Stimulated activated naive B cell treated with anti-CD40 and anti-IgM and Interleukin-4, amounts not matched to agents 10 μg/mL and 1 μg/mL and 100 μg/mL, for 72 hours (primary cell): ENCODE measurements around the gene OR2A42.
"Not testable (repeated sequence)": the region's sequence is repeated elsewhere in the genome, so short reads cannot be mapped to it uniquely, and the experiment has no call there.

Source experiments
- ATAC-seq, 2 donors: fragments of 150-1000 bp; cut with Tn5 transposase; replicated peaks; 2 replicates each; pipeline ENCODE4 v1.10.0; 2021; ENCODE audit warnings: moderate library complexity in 1 of 2
- DNase-seq: peaks from one replicate; pipeline ENCODE4 v3.0.0; 2021
- H3K27ac Mint-ChIP-seq: one replicate; pipeline ENCODE4 v1.8.0; 2022; ENCODE audit warnings: mild to moderate bottlenecking, mixed read lengths
- H3K27me3 Mint-ChIP-seq, 2 donors: one replicate each; pipeline ENCODE4 v1.8.0; 2022; ENCODE audit warnings: mixed read lengths in 2 of 2
- H3K36me3 Mint-ChIP-seq, 2 donors: one replicate each; pipeline ENCODE4 v1.8.0; 2022; ENCODE audit warnings: mixed read lengths in 2 of 2, mild to moderate bottlenecking in 1 of 2
- H3K4me1 Mint-ChIP-seq, 2 donors: one replicate each; pipeline ENCODE4 v1.8.0; 2022; ENCODE audit warnings: mixed read lengths in 2 of 2, mild to moderate bottlenecking in 1 of 2
- H3K4me3 Mint-ChIP-seq, 2 donors: one replicate each; pipeline ENCODE4 v1.8.0; 2022; ENCODE audit warnings: mild to moderate bottlenecking in 2 of 2, mixed read lengths in 2 of 2, moderate library complexity in 1 of 2
- H3K9me3 Mint-ChIP-seq, 2 donors: one replicate each; pipeline ENCODE4 v1.8.0; 2022; ENCODE audit warnings: mixed read lengths in 2 of 2, mild to moderate bottlenecking in 1 of 2

The OR2A42 gene

DNA sequence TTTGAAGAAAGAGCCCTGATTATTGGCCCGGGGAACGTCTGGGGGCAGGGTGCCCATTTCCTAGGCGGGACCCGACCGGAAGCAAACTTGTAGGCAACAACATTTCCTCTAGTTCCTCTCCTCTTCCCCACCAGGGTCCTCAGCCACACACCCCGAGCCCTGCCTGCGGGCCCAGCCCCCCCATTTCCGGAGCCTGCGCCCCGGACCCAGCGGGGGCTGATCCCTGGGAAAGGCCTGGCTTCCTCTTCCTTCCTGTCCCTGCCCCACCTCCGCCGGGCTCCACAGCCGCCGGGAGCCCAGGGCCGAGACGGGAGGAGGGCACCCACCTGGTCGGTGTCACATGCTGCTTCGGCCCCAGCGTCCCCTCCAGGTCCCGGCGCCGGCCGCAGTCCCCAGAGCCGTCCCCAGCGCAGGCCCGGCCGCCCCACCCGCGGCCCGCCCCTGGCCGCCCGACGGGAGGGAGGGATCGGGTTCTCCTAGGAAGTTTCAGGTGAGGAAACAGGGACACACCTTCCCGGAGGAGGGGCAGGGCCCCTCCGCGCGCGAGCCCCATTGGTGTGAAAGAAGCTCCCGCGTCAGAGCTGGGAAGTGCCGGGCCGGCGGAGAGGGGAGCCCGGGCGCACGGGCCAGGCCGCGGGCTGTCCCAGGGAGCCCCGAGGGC lies 44.1 kb downstream of the OR2A42 start, which contains the start of gene ARHGEF35:
Gene ARHGEF35 (minus strand): TSS at position 622 of the 661 bp plus-strand sequence. CDS start 7,450 bp downstream, outside the sequence.
- Mint-ChIP-seq H3K4me1 (peaks cover 4 to 13% of the 10 kb centered on the region in 2 donors), H3K4me3 (peak within 1 kb of the TSS; percentile 53 to 72)
- not testable (repeated sequence) for H3K9me3 Mint-ChIP-seq, H3K36me3 Mint-ChIP-seq, DNase-seq, H3K27me3 Mint-ChIP-seq, H3K27ac Mint-ChIP-seq
- peak; percentile 81 to 84 for ATAC-seq

DNA sequence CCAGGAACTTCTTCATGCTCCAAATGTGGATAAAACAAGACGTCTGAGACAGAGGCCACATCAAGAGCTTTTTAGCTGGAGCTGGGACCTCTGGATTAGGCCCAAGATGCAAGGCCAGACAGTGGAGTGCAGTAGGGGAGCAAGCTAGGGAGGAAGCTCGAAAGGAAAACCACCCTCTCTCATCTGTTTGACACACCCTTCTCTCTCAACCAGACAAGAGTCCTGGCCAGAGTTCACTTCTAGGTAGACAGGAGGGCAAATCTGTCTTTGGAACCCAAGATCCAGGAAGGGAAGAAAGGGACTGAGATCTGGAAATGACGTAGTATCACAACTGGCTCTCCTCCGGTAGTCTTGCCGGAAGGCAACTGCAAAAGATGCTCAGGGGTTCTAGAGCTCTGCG lies 45.0 kb downstream of the OR2A42 start:
- H3K4me1 Mint-ChIP-seq, H3K4me3 Mint-ChIP-seq, DNase-seq, H3K9me3 Mint-ChIP-seq, ATAC-seq, H3K27me3 Mint-ChIP-seq, H3K27ac Mint-ChIP-seq, H3K36me3 Mint-ChIP-seq: not testable (repeated sequence)

DNA sequence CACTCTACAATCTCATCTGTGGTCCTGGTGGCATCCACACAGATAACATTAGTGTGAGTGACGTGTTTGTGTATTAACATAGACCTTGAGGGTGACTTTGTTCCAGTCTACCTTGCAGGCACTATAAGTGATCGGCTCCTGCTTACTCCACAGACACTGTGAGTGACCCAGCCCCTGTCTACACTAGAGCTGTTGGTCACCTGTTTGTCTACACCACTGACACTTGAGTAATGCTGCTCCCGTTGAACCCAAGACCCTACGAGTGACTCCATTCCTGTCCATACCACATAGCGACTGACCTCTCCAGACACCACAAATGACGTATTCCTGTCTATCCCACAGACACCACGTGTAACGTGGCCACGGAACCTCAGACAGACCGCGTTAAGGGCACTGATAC lies 45.6 kb downstream of the OR2A42 start:
- not testable (repeated sequence) for H3K4me1 Mint-ChIP-seq, H3K27ac Mint-ChIP-seq, H3K9me3 Mint-ChIP-seq, H3K27me3 Mint-ChIP-seq, H3K4me3 Mint-ChIP-seq, DNase-seq, ATAC-seq, H3K36me3 Mint-ChIP-seq

DNA sequence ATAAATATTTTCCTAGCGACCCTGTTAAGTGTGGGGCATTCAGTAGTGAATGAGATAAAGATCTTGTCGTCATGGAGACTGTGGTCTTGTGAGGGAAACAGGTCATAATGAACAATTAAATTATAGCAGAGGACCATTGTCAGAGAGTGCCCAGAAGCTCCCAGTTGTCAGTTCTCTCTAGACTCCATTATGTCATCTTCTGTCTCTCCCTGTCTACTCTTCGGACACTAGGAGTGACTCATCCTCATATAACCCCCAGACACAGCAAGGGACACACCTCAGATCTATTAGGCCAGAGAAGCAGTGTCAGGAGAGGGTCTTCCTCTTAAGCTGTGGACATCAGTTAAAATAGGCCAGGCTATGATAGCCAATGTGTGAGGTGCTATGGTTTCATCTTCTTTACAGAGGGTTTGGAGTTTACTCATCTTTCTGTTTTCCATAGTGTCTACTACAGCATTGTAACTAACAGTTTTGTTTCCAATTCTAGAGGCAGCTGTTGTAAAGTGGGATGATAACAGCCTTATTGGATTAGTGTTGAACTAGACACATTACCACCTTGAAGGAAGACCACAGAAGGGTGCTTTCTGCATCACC lies 50.7 kb downstream of the OR2A42 start:
- H3K4me1 Mint-ChIP-seq, H3K36me3 Mint-ChIP-seq, H3K9me3 Mint-ChIP-seq, H3K4me3 Mint-ChIP-seq, H3K27me3 Mint-ChIP-seq, H3K27ac Mint-ChIP-seq, DNase-seq: not testable (repeated sequence)
- ATAC-seq = peak in 1 of 2 donors; percentile 18

DNA sequence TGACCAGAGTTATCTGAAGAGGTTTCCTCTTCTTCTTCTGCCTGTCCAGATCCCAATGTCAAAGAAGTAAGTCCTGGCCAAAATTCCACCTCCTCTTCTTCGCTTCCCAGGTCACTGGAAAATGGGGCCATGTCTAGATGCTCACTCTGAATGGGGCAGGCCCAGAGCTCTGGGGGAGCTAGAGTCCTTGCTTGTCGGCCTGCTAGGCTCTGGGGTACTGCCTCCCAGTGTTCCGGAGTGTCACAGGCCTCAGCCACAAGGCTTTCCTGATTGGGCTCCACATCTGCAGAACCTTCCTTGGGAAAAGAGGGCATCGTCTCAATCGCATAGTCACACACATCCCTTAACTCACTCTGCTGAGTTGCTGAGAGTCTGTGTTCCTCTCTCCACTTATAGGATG lies 51.6 kb downstream of the OR2A42 start:
- not testable (repeated sequence) for DNase-seq, H3K27me3 Mint-ChIP-seq, H3K4me1 Mint-ChIP-seq, H3K27ac Mint-ChIP-seq, H3K36me3 Mint-ChIP-seq, H3K4me3 Mint-ChIP-seq, H3K9me3 Mint-ChIP-seq, ATAC-seq

DNA sequence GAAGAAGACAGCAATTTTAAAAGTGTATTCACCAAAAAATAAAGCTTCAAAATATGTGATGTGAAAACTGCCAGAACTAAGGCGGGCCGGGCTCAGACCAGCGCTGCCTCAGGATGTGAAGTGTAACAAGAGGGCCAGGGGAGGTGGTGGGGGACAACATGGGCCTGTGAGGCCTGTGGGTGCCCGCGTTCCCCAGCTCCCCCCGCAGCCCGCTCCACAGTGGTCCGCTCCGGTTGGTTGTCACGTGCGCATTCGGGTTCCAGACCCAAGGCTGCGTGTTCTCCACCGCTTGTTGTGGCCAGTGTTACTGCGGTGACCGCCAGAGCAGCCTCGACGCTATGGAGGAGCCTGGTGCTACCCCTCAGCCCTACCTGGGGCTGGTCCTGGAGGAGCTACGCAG lies 56.2 kb downstream of the OR2A42 start, which contains the start of gene CTAGE4:
Gene CTAGE4 (plus strand): TSS at position 301 of the 400 bp plus-strand sequence. CDS start 38 bp downstream, at position 339.
- not testable (repeated sequence) for H3K27me3 Mint-ChIP-seq, DNase-seq, H3K9me3 Mint-ChIP-seq, ATAC-seq, H3K4me1 Mint-ChIP-seq, H3K36me3 Mint-ChIP-seq, H3K4me3 Mint-ChIP-seq, H3K27ac Mint-ChIP-seq

DNA sequence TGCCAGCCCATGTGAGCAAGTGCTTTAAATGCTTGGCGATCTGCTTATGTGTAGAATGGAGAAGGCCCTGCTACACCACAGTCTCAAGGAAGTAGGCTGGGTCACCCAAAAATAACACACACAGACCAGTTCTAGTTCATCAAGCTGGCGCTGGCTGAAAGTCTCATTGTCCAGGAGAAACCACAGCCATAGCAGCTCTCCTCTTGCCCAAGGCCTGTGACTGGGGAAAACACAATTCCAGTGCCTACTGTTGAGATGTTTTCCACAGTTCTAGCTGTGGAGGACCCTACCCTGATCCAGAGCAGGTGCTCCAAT lies 60.3 kb downstream of the OR2A42 start:
- not testable (repeated sequence) for H3K36me3 Mint-ChIP-seq, H3K9me3 Mint-ChIP-seq, H3K4me3 Mint-ChIP-seq, H3K4me1 Mint-ChIP-seq, DNase-seq, H3K27ac Mint-ChIP-seq
- ATAC-seq = peak; percentile 34 to 38
- H3K27me3 Mint-ChIP-seq = peaks cover 8 to 15% of the 10 kb centered on the region in 2 donors

DNA sequence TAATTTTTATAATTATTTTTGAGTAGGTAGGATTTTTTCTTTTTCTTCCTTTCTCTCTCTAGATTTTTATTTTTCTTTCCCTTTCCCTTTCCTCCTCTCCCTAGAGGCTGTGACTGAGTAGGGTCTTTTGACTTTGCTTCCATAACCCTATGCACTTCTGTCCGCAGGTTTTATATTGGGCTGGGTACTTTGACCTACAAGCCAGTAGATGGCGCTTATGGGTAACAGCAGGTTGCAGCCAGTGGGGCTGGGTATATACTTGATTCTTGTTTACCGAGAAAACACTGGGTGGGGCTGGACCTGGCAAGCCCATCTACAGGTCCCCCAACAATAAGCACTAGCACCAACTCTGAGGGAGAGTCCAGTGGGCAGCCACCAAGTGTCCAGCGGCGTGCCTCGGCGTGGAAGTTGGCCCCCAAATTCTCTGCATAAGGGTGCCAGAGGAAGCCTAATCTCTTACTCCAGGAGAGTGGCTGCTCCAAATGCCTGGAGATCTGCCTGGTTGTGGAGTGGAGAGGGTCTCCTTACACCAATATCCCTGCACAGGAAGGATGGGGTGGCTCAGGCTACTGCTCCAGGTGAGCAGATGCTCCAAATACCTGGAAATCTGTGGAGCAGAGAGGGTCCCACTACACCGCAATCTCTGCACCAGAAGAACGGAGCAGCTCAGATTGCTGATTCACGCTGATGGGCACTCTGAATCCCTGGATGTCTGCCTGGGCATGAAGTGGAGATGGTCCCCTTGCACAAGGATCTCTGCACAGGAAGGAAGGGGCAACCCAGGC lies 60.8 kb downstream of the OR2A42 start:
- peak; percentile 96 to 100 for ATAC-seq
- H3K4me3 Mint-ChIP-seq, H3K27ac Mint-ChIP-seq, H3K4me1 Mint-ChIP-seq, H3K36me3 Mint-ChIP-seq, H3K9me3 Mint-ChIP-seq: not testable (repeated sequence)
- DNase-seq = peak; percentile 17
- peaks cover 8 to 17% of the 10 kb centered on the region in 2 donors for H3K27me3 Mint-ChIP-seq
